ENCODE results near the gene IGF2BP3.

Gene IGF2BP3

DNA sequence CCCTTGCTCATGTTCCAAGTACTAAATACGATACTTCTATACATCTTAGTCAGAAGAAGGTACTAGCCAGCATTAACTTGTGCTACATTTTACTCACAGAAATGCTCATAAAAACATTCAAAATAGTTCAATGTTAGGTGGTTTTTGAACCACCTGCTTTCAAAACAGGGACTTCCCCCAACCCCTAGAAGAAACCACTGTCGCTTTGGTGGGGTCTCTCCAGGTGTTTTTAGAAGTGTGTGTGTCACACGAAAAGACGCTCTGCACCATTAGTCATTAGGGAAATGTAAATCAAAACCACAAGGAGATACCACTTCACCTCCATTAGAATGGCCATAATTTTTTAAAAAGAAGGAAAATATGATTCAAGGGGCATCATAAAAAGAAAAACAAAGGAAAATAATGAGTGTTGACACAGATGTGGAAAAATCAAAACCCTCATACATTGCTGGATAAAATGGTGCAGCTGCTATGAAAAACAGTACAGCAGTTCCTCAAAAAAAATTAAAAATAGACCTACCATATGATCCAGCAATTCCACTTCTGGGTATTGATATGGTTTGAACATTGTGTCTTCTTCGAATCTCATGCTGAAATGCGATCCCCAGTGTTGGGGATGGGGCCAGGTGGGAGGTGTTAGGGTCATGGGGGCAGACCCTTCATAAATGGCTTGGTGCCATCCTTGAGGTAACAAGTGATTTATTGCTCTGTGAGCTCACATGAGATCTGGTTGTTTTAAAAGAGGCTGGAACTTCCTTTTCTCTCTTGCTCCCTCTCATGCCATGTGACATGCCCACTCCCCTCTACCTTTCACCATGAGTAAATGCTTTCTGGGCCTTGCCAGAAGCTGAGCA, 96.9 kb downstream of the IGF2BP3 start:
- no peak for DNase-seq (ENCODE audit: insufficient read length, low spot score)
- FAIRE-seq = peak; percentile 67
- TF ChIP-seq POU2F2 (IDR thresholded peaks at IDR 0.05; ENCODE audit: low read depth, low read length) (peak; percentile 67; the same call in 1 of the 2 replicates), SPI1 (IDR thresholded peaks at IDR 0.05; ENCODE audit: low read depth, low read length) (peak; percentile 68), POLR2A (IDR thresholded peaks at IDR 0.05; ENCODE audit: low read depth, low read length) (no peak)

DNA sequence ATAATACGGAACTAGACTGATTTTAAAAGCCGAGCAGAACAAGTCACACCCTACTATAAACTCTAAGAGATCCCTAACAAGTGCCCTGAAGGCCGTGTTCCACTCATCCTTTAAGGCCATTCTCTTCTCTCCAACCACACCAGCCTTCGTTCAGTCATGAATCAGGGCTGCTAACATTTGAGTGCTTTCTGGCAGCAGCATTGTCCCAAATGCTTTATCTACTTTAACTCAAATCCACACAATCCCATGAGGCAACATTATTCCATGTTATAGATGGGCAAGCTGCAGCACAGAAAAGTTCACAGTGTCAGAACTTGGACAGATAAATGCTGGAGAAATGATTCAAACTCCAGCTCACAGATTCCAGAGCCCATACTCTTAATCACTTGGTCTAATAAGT, 97.7 kb downstream of the IGF2BP3 start:
- DNase-seq (ENCODE audit: insufficient read length, low spot score) (no peak), FAIRE-seq (peak; percentile 40)
- TF ChIP-seq SPI1 (IDR thresholded peaks at IDR 0.05; ENCODE audit: low read depth, low read length) = no peak

- DNase-seq (ENCODE audit: insufficient read length, low spot score) (no peak), FAIRE-seq (no peak)
- TF ChIP-seq POLR2A (IDR thresholded peaks at IDR 0.05; ENCODE audit: low read depth, low read length) (no peak), POU2F2 (IDR thresholded peaks at IDR 0.05; ENCODE audit: low read depth, low read length) (no peak), PAX5 (IDR thresholded peaks at IDR 0.05; ENCODE audit: insufficient read depth, low read length, severe bottlenecking) (no peak)
Measured at GRCh38 chr7:23371654-23372053, 98.6 kb downstream of the IGF2BP3 start.

DNA sequence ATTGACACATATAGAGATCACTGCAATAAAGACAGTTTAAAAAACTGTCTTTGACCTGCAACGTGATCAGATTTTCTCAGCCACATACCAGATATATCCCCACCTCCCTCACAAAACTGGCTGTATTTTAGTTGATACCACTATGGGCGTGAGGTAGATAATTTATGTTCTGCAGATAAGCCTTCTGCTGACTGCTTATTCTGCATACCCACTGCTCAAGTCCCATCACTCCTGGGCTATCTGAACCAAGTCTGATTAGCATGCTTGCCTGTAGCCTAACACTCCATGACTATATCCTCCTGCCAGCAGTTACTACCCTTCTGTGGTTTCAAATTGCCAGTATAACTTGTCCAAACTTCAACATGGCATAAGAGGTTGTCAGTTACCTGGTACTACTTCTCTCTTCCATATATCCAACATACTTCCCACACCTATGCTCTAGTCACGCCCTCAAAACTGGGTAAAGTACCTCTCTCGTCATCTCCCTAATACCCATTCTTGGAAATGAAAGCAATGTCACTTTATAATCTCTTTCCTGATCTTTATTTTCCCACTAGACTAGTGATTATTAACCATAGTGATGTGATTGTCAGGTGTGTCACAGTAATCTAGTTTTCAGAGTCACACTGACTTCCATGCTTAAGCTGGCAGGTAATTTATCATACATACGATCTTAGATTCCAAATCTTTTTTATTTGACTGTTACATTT, 100.4 kb downstream of the IGF2BP3 start:
- DNase-seq (ENCODE audit: insufficient read length, low spot score) (no peak), FAIRE-seq (peak; percentile 31)
- TF ChIP-seq PAX5 (IDR thresholded peaks at IDR 0.05; ENCODE audit: insufficient read depth, low read length, severe bottlenecking) (no peak), TAF1 (IDR thresholded peaks at IDR 0.05; ENCODE audit: low read depth, low read length) (no peak), SPI1 (IDR thresholded peaks at IDR 0.05; ENCODE audit: low read depth, low read length) (no peak), POLR2A (IDR thresholded peaks at IDR 0.05; ENCODE audit: low read depth, low read length) (no peak), POLR2AphosphoS5 (IDR thresholded peaks at IDR 0.05; ENCODE audit: low read depth, low read length) (no peak), POU2F2 (IDR thresholded peaks at IDR 0.05; ENCODE audit: low read depth, low read length) (no peak)

DNA sequence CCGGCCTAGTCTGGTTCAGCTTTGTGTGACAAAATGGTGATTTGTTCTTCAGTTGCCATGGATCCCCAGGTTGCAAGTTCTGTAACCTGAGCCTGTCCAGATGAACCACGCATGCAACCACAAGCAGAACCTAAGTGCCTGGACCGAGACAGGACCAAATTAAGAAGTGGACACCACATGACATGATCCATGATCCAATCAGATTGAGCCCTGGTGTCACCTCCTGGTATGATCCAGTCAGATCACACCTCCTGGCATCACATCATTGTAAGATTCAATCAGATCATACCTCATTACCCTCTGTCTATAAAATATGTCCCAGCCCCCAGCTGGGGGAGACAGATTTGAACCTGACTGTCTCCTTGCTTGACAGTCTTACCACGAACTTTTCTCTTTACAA, 101.2 kb downstream of the IGF2BP3 start:
- TF ChIP-seq POLR2A (IDR thresholded peaks at IDR 0.05; ENCODE audit: low read depth, low read length) = no peak
- no peak for TF ChIP-seq POLR2AphosphoS5 (IDR thresholded peaks at IDR 0.05; ENCODE audit: low read depth, low read length)
- TF ChIP-seq PAX5 (IDR thresholded peaks at IDR 0.05; ENCODE audit: insufficient read depth, low read length, severe bottlenecking) = no peak
- TF ChIP-seq TAF1 (IDR thresholded peaks at IDR 0.05; ENCODE audit: low read depth, low read length) = no peak
- no peak for TF ChIP-seq SPI1 (IDR thresholded peaks at IDR 0.05; ENCODE audit: low read depth, low read length)
- no peak for TF ChIP-seq POU2F2 (IDR thresholded peaks at IDR 0.05; ENCODE audit: low read depth, low read length)
- peak; percentile 84 for FAIRE-seq
- no peak for DNase-seq (ENCODE audit: insufficient read length, low spot score)

GRCh38 chr7:23358152-23358674, 112.1 kb downstream of the IGF2BP3 start:
- TF ChIP-seq SPI1 (IDR thresholded peaks at IDR 0.05; ENCODE audit: low read depth, low read length) (no peak), TAF1 (IDR thresholded peaks at IDR 0.05; ENCODE audit: low read depth, low read length) (no peak), PAX5 (IDR thresholded peaks at IDR 0.05; ENCODE audit: insufficient read depth, low read length, severe bottlenecking) (no peak)
- no peak for FAIRE-seq
- DNase-seq (ENCODE audit: insufficient read length, low spot score) = no peak

GRCh38 chr7:23357190-23358093, 112.8 kb downstream of the IGF2BP3 start:
- DNase-seq (ENCODE audit: insufficient read length, low spot score) (no peak), FAIRE-seq (peak; percentile 77)
- TF ChIP-seq POU2F2 (IDR thresholded peaks at IDR 0.05; ENCODE audit: low read depth, low read length) (no peak), SPI1 (IDR thresholded peaks at IDR 0.05; ENCODE audit: low read depth, low read length) (no peak), TAF1 (IDR thresholded peaks at IDR 0.05; ENCODE audit: low read depth, low read length) (no peak), POLR2AphosphoS5 (IDR thresholded peaks at IDR 0.05; ENCODE audit: low read depth, low read length) (no peak), POLR2A (IDR thresholded peaks at IDR 0.05; ENCODE audit: low read depth, low read length) (no peak)

GRCh38 chr7:23356726-23357125, 113.6 kb downstream of the IGF2BP3 start:
- DNase-seq (ENCODE audit: insufficient read length, low spot score) (no peak), FAIRE-seq (no peak)
- TF ChIP-seq POU2F2 (IDR thresholded peaks at IDR 0.05; ENCODE audit: low read depth, low read length) = no peak
- no peak for TF ChIP-seq SPI1 (IDR thresholded peaks at IDR 0.05; ENCODE audit: low read depth, low read length)
- no peak for TF ChIP-seq POLR2A (IDR thresholded peaks at IDR 0.05; ENCODE audit: low read depth, low read length)

- TF ChIP-seq PAX5 (IDR thresholded peaks at IDR 0.05; ENCODE audit: insufficient read depth, low read length, severe bottlenecking) (no peak), TAF1 (IDR thresholded peaks at IDR 0.05; ENCODE audit: low read depth, low read length) (no peak), POU2F2 (IDR thresholded peaks at IDR 0.05; ENCODE audit: low read depth, low read length) (no peak), SPI1 (IDR thresholded peaks at IDR 0.05; ENCODE audit: low read depth, low read length) (no peak), POLR2AphosphoS5 (IDR thresholded peaks at IDR 0.05; ENCODE audit: low read depth, low read length) (no peak), POLR2A (IDR thresholded peaks at IDR 0.05; ENCODE audit: low read depth, low read length) (no peak)
- no peak for DNase-seq (ENCODE audit: insufficient read length, low spot score)
- no peak for FAIRE-seq
Measured at GRCh38 chr7:23356168-23356567, 114.1 kb downstream of the IGF2BP3 start.

Measured in GM12891 (cell line).